Measurements from ENCODE around the gene NR4A3.

The NR4A3 gene

GRCh38 chr9:99814359-99814758 lies 7.3 kb upstream of the NR4A3 start:
- DNase-seq (ENCODE audit: low read depth), result no peak

GRCh38 chr9:99816392-99816791 lies 5.3 kb upstream of the NR4A3 start:
- DNase-seq (ENCODE audit: low read depth), result no peak

- no peak for DNase-seq (ENCODE audit: low read depth)
These were observed 3.2 kb upstream of the NR4A3 start for GRCh38 chr9:99818500-99818899.

GRCh38 chr9:99819123-99819855 lies 2.4 kb upstream of the NR4A3 start:
- peak; percentile 91 for DNase-seq (ENCODE audit: low read depth)

GRCh38 chr9:99819856-99820684 lies 1.6 kb upstream of the NR4A3 start:
- peak; percentile 88 for DNase-seq (ENCODE audit: low read depth)

- peak; percentile 42 for DNase-seq (ENCODE audit: low read depth)
These were observed 845 bp upstream of the NR4A3 start for GRCh38 chr9:99820685-99821395.

GRCh38 chr9:99822109-99822805 lies 572 bp downstream of the NR4A3 start:
- DNase-seq (ENCODE audit: low read depth), result peak; percentile 26

GRCh38 chr9:99822806-99823591 lies 1.3 kb downstream of the NR4A3 start:
- no peak for DNase-seq (ENCODE audit: low read depth)

- DNase-seq (ENCODE audit: low read depth), result peak; percentile 80
These were observed 2.1 kb downstream of the NR4A3 start for GRCh38 chr9:99823681-99824377.

- DNase-seq (ENCODE audit: low read depth), result peak; percentile 57
These were observed 2.9 kb downstream of the NR4A3 start for GRCh38 chr9:99824378-99825171.

GRCh38 chr9:99825172-99826046 lies 3.7 kb downstream of the NR4A3 start:
- DNase-seq (ENCODE audit: low read depth), result no peak

- DNase-seq (ENCODE audit: low read depth), result no peak
These were observed 4.9 kb downstream of the NR4A3 start for GRCh38 chr9:99826579-99826978.

- no peak for DNase-seq (ENCODE audit: low read depth)
These were observed 5.6 kb downstream of the NR4A3 start for GRCh38 chr9:99827244-99827643.

- DNase-seq (ENCODE audit: low read depth), result no peak
These were observed 6.3 kb downstream of the NR4A3 start for GRCh38 chr9:99828054-99828416.

GRCh38 chr9:99828417-99829176 lies 6.9 kb downstream of the NR4A3 start:
- no peak for DNase-seq (ENCODE audit: low read depth)

GRCh38 chr9:99831857-99832557 lies 10.3 kb downstream of the NR4A3 start:
- no peak for DNase-seq (ENCODE audit: low read depth)

GRCh38 chr9:99832558-99832864 lies 10.8 kb downstream of the NR4A3 start:
- no peak for DNase-seq (ENCODE audit: low read depth)

- DNase-seq (ENCODE audit: low read depth), result no peak
These were observed 12.1 kb downstream of the NR4A3 start for GRCh38 chr9:99833735-99834134.

Measured in stimulated activated CD8-positive, alpha-beta memory T cell treated with anti-CD3 and anti-CD28 coated beads, Interleukin-4, amount 100 ng/mL, for 24 hours (primary cell).